ENCODE measurements around the gene GLIS2.
"Not testable (repeated sequence)": the region's sequence is repeated elsewhere in the genome, so short reads cannot be mapped to it uniquely, and the experiment has no call there.

The GLIS2 gene

DNA sequence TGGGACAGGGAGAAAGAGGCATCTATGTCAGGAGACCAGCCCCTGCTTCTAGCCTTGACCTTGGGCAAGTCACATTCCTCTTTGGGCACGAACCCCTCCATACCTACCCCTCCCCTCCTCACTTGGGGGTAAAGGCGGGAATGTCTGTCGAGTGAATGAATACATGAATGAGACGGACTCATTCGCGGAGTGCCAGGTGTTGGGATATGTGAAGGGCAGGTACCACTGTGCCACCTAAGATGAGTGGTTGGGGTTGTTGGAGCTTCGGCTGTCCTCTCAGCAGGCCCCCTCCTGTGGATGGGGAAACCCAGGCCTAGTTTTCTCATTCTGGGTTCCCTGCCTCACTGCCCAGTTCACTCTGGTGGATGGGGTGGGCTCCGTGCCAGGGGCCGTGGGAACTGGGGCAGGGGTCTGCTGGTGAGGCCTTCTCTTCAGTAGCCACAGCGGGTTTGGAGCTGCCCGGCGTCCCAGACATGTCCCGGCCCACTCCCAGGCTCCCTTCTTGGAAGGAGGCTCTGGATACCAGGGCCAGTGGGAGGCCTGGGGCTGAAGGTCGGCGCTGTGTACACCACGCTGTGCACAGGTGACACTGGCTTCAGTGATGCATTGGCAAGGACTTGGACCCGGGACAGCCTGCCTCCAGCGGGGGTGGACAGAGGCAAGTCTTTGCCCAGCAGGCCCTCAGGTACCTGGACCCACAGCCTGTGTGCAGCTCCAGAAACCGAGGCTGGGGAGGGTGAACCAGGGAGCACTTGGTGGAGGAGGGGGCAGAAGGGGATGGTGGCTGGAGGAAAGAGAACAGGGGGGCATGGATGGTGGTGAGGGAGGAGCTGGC lies 5.6 kb downstream of the GLIS2 start:
- no peak for DNase-seq

DNA sequence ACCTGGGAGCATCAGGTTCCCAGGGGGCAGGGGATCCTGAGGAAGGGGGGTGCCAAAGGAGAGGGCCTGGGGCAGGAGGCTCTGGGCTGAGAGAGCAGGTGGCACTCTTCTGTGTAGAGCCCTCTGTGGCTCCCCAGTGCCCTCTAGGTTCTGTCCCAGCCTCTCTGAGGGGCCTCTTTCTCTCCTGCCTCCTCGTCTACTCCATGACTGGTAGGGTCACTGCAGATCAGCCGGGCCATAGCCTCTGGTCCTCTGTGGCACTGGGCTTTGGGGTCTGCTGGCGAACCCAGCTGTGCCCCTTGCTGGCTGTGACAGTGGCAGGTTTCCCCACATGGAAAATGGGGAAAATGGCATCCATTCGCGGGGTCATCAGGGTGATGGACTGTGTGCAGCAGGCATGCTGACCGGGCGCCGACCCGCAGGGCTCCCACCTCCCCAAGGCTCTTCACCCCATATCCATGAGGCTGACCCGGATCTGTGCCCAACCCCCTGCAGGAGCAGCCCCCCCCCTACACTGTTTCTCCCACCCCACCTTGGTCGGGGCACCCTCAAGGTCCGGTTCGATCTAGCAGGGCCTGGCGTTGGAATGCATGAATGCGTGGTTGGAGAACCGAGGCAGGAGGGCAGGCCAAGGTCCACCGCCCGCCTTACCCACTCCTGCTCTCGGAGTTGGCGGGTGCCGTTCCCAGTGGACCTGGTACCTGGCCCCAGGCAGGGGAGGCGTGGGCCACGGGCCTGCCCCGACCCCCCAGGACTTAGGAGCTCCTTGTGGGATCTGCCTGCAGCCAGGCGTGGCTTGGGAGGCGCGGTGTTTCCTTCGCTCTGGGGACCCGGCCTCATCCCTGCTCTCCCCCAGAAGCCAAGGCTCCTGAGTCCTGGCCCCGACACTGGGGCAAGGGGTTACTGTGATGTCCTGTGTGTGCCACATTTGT lies 6.5 kb downstream of the GLIS2 start:
- no peak for DNase-seq

DNA sequence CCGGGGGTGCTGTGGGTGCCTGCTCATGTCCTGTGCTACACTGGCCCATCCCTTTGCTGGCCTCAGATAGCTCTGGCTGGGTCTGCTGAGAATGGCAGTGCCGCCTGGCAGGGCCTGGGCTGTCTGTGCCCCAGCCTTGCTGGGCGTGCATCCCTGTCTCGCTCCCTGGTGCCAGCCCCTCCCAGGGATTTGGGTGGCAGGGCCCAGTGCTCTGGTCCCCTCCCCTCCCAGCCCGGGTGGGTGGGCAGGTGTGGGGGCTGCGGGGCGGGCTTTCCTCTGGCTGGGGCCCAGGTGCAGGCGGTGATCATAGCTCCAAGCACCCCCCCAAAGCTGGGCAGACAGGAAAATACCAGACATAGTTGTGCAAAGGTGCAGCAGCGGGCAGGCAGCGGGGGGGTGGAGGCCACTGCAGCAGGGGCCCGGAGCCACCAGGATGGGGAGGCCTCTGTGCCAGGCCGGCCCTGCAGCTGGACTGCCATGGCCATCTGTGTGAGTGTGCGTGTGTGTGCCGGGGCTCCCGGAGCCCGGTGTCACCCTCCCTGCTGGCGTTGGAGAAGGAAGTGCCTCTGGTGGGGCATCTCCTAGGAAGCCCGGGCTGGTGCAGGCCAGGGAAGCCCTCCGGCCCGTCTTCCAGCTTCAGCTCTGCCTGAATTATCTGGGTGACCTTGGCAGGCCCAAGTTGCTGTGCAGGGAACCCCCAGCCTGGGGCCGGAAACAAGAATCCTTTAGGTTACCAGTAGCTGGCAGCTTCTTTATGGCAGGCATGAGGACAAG lies 7.4 kb downstream of the GLIS2 start:
- DNase-seq = no peak

DNA sequence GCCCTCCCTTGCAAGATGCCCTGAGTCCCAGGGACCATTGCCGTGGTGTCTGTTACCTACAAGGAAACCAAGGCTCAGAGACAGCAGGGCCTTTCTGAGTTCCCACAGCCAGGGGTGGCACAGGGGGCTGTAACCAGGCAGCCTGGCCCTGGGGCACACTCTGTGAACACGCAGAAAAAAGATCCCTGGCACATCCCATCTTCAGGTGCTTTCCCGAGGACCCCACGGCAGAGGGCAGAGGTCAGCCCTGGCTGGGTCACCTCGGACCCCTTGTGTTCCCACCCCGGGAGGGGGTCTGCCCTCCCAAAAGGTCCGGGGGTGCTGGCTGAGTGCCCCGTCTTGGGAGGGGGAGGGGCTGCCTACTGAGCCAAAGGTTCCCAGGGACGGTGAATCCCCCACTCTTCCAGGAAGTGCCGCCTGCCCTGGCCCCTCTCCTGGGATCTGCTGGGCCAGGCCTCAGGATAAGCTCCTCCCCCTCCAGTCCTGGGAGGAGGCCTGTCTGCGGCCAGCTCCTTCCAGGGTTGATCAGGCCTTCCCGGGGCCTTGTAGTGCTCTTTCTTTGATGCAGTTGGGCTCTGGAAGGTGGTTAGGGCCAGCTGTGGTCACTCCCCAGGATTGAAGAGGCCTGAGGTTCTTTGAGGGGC lies 8.1 kb downstream of the GLIS2 start:
- no peak for DNase-seq

DNA sequence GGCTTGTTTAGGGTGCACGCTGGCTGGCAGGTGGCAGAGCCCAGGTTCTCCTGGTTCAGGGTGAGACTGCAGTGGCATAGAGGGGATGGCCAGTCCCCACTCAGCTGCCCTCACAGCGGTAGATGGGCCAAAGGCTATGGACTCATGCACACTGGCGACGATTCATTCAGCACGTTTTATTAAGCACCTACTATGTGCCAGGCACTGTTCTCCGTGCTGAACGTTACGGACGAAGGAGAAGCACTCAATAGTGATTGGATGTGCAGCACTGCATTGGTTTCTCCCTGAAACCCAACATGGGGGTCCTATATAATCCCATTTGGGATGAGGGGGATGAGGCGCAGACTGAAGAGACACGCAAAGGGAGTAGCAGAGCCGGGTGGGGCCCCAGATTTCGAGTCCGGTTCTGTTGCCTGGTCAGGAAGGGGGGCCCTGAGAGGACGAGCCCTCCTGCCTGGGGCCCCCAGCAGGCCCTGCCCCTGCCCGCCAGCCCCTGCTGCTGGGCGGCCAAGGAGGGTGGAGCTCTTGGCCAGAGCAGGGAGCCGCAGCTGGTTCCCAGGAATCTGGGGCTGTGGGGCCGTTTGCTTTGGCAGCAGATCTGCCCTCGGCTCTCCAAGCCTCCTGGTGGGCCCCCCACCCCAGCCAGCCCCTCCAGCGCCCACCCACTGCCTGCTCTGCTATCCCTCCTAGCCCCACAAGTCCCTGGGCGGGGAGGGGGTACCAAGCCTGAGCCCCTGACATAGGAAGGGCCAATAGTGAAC lies 8.8 kb downstream of the GLIS2 start:
- DNase-seq = no peak

DNA sequence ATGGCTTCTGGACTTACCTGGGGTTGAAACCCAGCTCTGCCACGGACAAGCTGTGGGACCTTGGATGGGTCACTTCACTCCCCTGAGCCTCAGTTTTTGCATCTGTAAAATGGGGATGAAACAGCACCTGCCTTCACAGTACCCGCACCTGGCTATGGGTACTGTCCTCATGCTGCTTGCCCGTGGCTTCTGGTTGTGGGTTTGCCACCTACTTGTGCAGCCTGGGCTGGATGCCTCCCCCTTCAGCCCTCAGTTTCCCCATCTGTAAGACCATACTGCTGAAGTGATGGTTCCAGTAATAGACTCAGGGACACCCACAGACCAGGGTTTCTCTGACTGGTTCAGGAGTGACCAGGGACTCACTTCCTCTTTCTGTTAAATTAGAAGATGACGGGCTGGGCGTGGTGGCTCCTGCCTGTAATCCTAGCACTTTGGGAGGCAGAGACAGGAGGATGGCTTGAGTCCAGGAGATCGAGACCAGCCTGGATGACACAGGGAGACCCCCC lies 9.4 kb downstream of the GLIS2 start:
- no peak for DNase-seq

DNA sequence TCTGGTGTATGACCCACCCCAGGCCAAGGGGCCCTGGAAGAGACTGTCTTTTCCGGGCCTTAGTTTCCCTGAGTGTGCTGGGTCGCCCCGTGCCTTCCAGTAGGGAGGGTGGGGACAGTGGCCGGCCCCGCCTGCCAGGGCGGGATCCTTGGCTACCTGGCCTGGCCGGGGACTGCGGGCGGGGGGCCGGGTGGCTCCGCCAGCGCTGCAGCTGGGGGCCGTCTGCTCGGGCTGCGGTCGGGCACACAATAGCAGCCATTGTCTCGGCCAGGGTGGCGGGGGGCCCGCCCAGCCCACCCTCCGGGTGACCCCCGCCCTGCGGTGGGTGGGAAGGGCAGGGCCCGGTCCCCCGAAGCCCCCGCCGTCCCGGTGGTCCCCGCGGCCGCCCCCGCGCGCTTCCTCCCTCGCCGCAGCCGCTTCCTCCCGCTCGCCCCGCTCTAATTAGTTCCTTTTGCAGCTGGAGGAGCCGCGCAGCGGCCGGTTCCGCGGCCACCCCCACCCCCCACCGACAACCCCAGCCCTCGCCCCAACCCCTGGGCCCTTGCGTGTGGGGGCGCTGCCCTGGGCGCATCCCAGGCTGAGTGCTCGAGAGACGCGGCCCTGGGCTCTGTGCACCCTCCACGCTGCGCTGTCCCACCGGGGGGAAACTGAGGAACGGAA lies 11.6 kb downstream of the GLIS2 start:
- DNase-seq = no peak

DNA sequence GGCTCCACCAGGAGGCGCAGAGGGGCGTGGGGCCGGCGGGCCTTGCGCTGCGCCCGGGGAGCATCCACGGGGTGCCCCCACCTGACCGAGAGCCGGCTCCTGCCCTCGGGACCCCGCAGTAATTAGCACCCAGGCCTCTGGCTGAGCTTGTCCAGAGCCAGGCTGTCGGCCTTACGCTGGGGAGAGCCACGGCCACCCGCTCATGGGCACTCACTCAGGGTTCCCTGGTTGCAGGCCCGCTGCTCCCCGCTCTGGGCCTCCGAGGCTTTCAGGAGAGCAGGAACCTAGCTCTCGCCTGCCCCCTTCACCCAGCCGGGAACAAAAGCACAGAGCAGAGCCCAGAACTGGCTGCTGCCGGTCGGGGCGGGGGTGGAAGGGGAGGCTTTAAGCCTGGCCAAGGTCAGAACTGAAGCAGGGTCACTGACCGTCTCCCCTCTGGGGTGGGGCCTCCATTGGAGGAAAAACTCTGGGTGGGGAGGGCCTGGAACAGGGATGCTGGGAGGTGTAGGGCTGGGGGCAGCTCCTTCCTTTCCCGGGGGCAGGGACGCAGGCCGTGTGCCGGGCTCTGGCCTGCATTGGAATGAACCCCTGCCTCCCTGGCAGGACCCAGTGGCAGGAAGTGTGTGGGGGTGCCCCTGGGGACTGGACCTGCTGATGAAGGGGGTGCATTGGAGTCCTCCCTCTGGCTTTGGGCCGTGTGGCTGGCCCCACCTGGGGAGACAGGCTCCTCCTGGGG lies 12.3 kb downstream of the GLIS2 start:
- DNase-seq = peak; percentile 59

DNA sequence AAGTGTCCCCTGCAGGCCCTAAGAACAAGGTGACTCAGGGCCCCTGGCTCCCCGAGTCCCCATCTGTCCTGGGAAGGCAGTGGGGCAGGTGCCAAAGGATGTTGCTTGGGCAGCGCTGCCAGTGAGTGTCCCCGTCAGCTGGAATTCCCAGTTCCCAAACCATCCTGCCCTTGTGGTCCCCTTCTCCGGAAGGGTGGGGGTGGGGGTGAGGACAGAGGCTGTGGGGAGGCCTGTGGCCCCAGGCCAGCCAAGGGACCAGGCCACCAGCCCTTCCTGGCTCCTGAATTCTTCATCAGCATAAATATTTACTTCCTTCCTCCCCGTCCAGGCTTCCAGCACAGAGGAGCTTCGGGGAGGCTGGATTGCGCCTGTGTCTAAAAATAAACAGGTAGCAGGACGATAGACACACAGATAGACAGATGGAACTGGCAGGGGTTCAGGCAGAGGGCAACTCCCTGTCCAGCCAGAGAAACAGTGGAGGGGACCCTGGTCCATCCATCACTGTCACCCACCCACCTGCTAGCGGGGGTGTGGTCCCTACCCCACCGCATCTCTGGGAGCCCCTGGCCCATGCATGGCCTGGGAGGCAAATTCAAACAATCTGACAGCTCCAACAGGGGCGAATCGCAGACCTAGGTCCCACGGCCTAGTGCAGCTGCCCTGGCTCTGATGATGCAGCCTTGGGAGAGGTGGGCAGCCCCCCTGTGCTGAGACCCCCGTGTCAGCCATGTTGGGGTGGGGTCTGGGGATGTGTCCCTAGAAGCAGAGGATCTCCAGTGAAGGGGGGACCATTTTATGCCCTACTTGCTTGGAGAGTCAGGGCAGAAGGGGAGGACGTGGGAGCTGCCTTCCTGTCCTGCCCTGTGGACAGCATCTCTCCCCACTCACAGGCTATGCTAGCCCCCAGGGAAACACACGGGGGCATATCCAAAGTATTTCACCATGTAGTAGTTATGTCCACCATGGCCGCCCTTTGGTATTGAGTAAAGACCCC lies 13.2 kb downstream of the GLIS2 start:
- DNase-seq = no peak

DNA sequence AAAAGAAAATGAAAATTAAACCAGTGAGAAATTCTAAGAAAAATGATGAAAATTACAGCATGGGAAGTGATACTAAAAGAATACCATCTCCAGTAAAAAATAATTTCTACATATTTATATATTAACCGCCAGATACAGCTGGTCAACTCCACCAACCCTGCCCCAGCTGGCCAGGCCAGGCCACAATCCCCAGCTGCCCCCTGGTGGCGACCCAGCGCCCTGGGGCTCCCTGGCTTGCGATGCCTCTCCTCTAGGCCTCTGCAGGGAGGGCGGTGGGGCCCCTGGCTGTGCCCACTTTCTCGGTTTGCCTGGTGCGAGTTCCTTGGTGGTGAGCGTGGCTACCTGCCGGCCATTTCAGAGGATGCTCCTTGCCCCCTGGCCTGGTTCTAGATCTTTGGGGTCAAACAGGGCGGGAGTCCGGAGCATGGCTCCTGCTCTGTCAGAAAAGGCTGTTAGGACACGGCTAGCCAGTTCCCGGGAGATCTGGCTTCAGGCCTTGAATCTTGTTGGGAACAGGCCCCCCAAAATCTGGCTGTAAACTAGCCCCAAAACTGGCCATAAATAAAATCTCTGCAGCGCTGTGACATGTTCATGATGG lies 14.5 kb downstream of the GLIS2 start:
- DNase-seq = peak; percentile 74

DNA sequence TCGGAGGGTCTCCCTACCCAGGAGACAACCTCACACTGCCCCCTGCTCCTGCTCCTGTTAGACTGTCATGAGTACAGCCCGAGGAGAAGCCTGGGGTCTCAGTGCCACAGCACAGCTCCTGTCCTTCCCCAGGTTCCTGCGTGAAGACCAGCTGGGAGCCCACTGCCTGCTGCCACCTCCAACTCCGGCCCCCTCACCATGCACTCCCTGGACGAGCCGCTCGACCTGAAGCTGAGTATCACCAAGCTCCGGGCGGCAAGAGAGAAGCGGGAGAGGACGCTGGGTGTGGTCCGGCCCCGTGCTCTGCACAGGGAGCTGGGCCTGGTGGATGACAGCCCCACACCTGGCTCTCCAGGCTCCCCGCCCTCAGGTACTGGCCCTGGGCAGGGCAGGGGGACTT lies 16.2 kb downstream of the GLIS2 start:
- no peak for DNase-seq

DNA sequence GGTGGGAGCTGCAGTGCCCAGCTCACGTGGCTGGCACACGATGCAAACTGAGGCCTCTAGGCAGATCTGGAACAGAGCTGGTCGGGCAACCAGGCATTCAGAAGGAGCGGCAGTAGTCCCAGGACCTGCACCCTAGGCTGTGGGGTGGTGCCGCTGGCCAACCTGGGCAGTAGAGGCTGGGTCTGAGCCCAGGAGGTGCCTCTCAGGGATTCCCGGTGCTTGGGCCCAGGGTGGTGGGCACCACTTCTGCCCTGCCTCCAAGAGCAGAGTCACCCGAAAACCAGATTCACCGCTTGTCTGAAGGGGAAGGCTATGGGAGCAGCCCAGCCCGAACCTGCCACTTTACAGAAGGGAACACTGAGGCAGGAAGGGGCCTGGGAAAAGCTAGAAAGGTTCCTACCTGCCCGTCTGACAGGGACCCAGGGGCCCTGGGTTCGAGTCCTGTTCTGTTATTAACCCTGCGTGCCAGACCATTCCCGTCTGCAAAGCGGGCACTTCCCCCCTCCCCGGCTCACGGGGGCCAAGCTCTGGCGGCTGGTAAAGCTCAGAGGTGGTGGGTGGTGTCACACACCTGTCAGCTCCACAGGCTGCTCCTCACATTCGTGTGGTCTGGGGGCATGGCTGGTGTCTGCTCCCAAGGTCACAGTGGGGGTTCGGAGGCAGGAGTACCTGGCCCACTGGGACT lies 16.9 kb downstream of the GLIS2 start:
- no peak for DNase-seq

DNA sequence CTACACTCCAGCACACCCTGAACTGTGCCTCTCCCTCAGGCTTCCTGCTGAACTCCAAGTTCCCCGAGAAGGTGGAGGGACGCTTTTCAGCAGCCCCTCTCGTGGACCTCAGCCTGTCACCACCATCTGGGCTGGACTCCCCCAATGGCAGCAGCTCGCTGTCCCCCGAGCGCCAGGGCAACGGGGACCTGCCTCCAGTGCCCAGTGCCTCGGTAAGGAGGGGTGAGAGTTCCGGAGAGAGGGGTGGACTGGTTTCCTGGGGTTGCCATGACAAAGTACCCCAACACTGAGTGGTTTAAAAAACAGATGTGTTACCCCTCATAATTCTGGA lies 17.4 kb downstream of the GLIS2 start:
- no peak for DNase-seq

DNA sequence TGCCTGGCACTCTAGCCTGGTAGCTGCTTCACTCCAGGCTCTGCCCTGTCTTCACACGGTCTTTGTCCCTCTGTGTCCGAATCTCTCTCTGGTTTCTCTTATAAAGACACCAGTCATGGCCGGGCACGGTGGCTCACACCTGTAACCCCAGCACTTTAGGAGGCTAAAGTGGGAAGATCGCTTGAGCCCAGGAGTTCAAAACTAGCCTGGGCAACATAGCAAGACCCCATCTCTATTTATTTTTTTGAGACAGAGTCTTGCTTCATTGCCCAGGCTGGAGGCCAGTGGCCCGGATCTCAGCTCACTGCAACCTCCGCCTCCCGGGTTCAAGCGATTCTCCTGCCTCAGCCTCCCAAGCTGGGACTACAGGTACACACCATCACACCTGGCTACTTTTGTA lies 17.8 kb downstream of the GLIS2 start:
- DNase-seq = not testable (repeated sequence)

DNA sequence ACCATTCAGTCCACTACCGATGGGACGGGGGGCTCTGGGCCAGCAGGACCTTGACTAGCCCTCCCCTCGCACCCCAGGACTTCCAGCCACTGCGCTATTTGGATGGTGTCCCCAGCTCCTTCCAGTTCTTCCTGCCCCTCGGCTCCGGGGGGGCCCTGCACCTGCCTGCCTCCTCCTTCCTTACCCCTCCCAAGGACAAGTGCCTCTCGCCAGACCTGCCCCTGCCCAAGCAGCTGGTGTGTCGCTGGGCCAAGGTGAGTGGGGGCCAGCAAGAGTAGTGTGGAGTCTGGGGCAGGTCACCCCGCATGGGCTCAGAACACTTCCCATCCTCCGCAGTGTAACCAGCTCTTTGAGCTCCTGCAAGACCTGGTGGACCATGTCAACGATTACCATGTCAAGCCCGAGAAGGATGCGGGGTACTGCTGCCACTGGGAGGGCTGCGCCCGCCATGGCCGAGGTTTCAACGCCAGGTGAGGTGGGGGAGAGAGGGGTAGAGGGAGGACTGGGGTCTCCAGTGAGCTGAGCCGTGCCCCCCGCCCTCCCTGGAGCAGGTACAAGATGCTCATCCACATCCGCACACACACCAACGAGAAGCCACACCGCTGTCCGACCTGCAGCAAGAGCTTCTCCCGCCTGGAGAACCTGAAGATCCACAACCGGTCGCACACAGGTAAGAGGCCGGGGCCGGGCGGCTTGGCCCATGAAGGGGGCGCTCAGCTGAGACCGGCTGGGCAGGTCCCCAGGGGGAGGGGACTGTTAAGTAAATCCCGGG lies 19.0 kb downstream of the GLIS2 start:
- no peak for DNase-seq

DNA sequence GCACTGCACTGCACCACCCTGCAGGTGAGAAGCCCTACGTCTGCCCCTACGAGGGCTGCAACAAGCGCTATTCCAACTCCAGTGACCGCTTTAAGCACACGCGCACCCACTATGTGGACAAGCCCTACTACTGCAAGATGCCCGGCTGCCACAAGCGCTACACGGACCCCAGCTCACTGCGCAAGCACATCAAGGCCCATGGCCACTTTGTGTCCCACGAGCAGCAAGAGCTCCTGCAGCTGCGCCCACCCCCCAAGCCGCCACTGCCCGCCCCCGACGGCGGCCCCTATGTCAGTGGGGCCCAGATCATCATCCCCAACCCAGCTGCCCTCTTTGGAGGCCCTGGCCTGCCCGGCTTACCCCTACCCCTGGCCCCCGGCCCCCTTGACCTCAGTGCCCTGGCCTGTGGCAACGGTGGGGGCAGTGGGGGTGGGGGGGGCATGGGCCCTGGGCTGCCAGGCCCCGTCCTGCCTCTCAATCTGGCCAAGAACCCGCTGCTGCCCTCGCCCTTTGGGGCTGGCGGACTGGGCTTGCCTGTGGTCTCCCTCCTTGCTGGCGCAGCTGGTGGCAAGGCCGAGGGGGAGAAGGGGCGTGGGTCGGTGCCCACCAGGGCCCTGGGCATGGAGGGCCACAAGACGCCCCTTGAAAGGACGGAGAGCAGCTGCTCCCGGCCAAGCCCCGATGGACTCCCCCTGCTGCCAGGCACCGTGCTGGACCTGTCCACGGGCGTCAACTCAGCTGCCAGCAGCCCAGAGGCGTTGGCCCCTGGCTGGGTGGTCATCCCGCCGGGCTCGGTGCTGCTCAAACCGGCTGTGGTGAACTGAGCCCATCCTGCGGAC lies 21.1 kb downstream of the GLIS2 start:
- DNase-seq = no peak

Data from activated CD4-positive, alpha-beta T cell treated with anti-CD3 and anti-CD28 coated beads, Interleukin-2, Interleukin-6, amounts not matched to agents 100 ng/mL and 50 ng/mL, durations not matched to agents 16 hours and 8 hours (primary cell).